Measurements from ENCODE around the gene CD9.

DNA sequence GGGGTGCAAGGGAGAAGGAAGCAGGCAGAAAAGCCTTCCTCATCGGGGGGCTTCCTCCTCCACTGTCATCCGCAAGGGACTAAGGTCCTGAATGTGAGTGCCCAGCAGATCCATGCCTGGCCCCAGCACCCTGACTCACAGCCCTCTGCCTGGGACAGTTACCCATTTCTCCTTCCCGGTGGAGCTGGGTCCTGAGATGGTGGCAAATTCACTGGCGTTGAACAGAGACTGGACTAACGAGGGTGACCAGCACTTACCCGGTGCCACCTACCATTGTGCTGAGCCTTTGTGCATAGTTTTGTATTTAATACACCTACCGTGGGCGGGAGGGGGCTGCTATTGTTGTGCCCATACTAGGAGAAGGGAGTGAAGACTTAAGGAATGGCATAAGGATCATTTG lies 79.4 kb downstream of the CD9 start:
- TF ChIP-seq EP300 (IDR thresholded peaks at IDR 0.05) (no peak), POLR2A (IDR thresholded peaks at IDR 0.05; ENCODE audit: low read depth) (no peak)
- TF ChIP-seq, protein P1, sequence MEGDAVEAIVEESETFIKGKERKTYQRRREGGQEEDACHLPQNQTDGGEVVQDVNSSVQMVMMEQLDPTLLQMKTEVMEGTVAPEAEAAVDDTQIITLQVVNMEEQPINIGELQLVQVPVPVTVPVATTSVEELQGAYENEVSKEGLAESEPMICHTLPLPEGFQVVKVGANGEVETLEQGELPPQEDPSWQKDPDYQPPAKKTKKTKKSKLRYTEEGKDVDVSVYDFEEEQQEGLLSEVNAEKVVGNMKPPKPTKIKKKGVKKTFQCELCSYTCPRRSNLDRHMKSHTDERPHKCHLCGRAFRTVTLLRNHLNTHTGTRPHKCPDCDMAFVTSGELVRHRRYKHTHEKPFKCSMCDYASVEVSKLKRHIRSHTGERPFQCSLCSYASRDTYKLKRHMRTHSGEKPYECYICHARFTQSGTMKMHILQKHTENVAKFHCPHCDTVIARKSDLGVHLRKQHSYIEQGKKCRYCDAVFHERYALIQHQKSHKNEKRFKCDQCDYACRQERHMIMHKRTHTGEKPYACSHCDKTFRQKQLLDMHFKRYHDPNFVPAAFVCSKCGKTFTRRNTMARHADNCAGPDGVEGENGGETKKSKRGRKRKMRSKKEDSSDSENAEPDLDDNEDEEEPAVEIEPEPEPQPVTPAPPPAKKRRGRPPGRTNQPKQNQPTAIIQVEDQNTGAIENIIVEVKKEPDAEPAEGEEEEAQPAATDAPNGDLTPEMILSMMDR (IDR thresholded peaks at IDR 0.05): no peak

Measured in esophagus muscularis mucosa (tissue), 4 donors.